ENCODE data around the gene TNFRSF4.

Gene TNFRSF4

GRCh38 chr1:1236945-1237873, 23.3 kb upstream of the TNFRSF4 start:
- TF ChIP-seq CTCF (IDR thresholded peaks at IDR 0.05): no peak

GRCh38 chr1:1236176-1236763, 22.3 kb upstream of the TNFRSF4 start:
- Histone ChIP-seq H3K27ac (no peak overlapping the region), H3K36me3 (peaks cover 0 to 20% (median 0%) of the 10 kb centered on the region in 3 donors)
- intact Hi-C loops (cut with DNase I; ENCODE audit: low total_unique reads): no loop called here

More at GRCh38 chr1:1236945-1237873, 23.3 kb upstream of the TNFRSF4 start:
- DNase-seq: no peak
- intact Hi-C loops (cut with DNase I; ENCODE audit: low total_unique reads): no loop called here
- no peak overlapping the region for H3K27ac ChIP-seq
- peaks cover 0 to 26% (median 2%) of the 10 kb centered on the region in 3 donors for H3K36me3 ChIP-seq
- peaks cover 0 to 46% of the 10 kb centered on the region in 2 donors for H3K27me3 ChIP-seq
- H3K4me3 ChIP-seq: no peak overlapping the region
- peaks cover 0 to 40% (median 11%) of the 10 kb centered on the region in 4 donors for H3K4me1 ChIP-seq
- H3K9me3 ChIP-seq: no peaks in the 10 kb centered on the region

GRCh38 chr1:1235016-1235744, 21.2 kb upstream of the TNFRSF4 start:
- no peak for TF ChIP-seq CTCF (IDR thresholded peaks at IDR 0.05)
- no peak for DNase-seq
- Histone ChIP-seq H3K4me1 (peaks cover 0 to 50% (median 19%) of the 10 kb centered on the region in 4 donors), H3K27me3 (peaks cover 0 to 34% of the 10 kb centered on the region in 2 donors), H3K27ac (no peak overlapping the region), H3K9me3 (no peaks in the 10 kb centered on the region), H3K4me3 (no peak overlapping the region), H3K36me3 (peaks cover 0 to 20% (median 0%) of the 10 kb centered on the region in 3 donors)
- intact Hi-C loops (cut with DNase I; ENCODE audit: low total_unique reads): no loop called here

More at GRCh38 chr1:1236176-1236763, 22.3 kb upstream of the TNFRSF4 start:
- H3K9me3 ChIP-seq: no peaks in the 10 kb centered on the region
- H3K4me1 ChIP-seq: peaks cover 0 to 40% (median 11%) of the 10 kb centered on the region in 4 donors
- no peak for TF ChIP-seq CTCF (IDR thresholded peaks at IDR 0.05)
- peaks cover 0 to 44% of the 10 kb centered on the region in 2 donors for H3K27me3 ChIP-seq
- DNase-seq: no peak
- no peak overlapping the region for H3K4me3 ChIP-seq

- Histone ChIP-seq H3K27me3 (peaks cover 0 to 25% of the 10 kb centered on the region in 2 donors), H3K9me3 (no peaks in the 10 kb centered on the region), H3K36me3 (peaks cover 0 to 21% (median 0%) of the 10 kb centered on the region in 3 donors), H3K4me1 (peaks cover 0 to 52% (median 28%) of the 10 kb centered on the region in 4 donors), H3K27ac (no peak overlapping the region), H3K4me3 (no peak overlapping the region)
- no peak for DNase-seq
- TF ChIP-seq CTCF (IDR thresholded peaks at IDR 0.05): no peak
- intact Hi-C loops (cut with DNase I; ENCODE audit: low total_unique reads): loop anchor here (5.0 kb wide), 1 partner anchor 112 kb away; no protein-coding TSS in a partner anchor
Observed at GRCh38 chr1:1234180-1234808, 20.3 kb upstream of the TNFRSF4 start.

GRCh38 chr1:1233567-1233892, 19.6 kb upstream of the TNFRSF4 start:
- Histone ChIP-seq H3K4me1 (peaks cover 0 to 51% (median 32%) of the 10 kb centered on the region in 4 donors), H3K4me3 (no peak overlapping the region), H3K9me3 (no peaks in the 10 kb centered on the region), H3K27me3 (peaks cover 0 to 17% of the 10 kb centered on the region in 2 donors), H3K36me3 (peaks cover 2 to 28% (median 5%) of the 10 kb centered on the region in 3 donors), H3K27ac (no peak overlapping the region)
- no peak for TF ChIP-seq CTCF (IDR thresholded peaks at IDR 0.05)
- DNase-seq: no peak
- intact Hi-C loops (cut with DNase I; ENCODE audit: low total_unique reads): loop anchor here (5.0 kb wide), 1 partner anchor 111 kb away; no protein-coding TSS in a partner anchor

All from tibial artery (tissue), 4 donors.